ENCODE measurements around the gene SPNS2. TPM values are rescaled to one million over a fixed set of nuclear protein-coding genes. Genes with fewer than 3 reads are reported as not detected.

The SPNS2 gene
- polyA plus RNA-seq, 3 donors: 0.23 to 0.33 TPM; not detected in 1

GRCh38 chr17:4488989-4489595 lies 9.6 kb upstream of the SPNS2 start:
- Histone ChIP-seq H3K4me2 (replicated peaks; ENCODE audit: extremely low read depth, low read length, poor library complexity, severe bottlenecking) (no peak overlapping the region), H3K9ac (ENCODE audit: insufficient read depth, low read length, poor library complexity, severe bottlenecking) (no peak overlapping the region), H3K27ac (ENCODE audit: low read depth in 1 of 2, low read length in 2 of 2) (no peak overlapping the region), H3K4me3 (replicated peaks in 1 of 3; ENCODE audit: low read depth in 2 of 3, low read length in 3 of 3) (no peak overlapping the region), H3K9me3 (replicated peaks in 1 of 2; ENCODE audit: control insufficient read depth in 1 of 2, insufficient read depth in 1 of 2, low read length in 2 of 2) (no peaks in the 10 kb centered on the region), H3K36me3 (replicated peaks in 1 of 2; ENCODE audit: control insufficient read depth in 1 of 2, insufficient read depth in 2 of 2, low read length in 2 of 2) (no peaks in the 10 kb centered on the region), H3K4me1 (ENCODE audit: control insufficient read depth in 1 of 2, insufficient read depth in 2 of 2, low read length in 2 of 2) (peaks cover 46 to 60% of the 10 kb centered on the region in 2 donors), H4K20me1 (ENCODE audit: insufficient read depth, low read length) (no peaks in the 10 kb centered on the region), H3K79me2 (ENCODE audit: insufficient read depth, low read length) (no peaks in the 10 kb centered on the region), H3K27me3 (ENCODE audit: control insufficient read depth in 2 of 2, insufficient read depth in 2 of 2, low read length in 2 of 2) (no peaks in the 10 kb centered on the region), H2AFZ (ENCODE audit: insufficient read depth, low read depth, low read length, poor library complexity, severe bottlenecking) (no peak overlapping the region)
- peaks cover 2 to 7% of the 10 kb centered on the region in 2 donors for H3K36me3 Mint-ChIP-seq
- TF ChIP-seq CTCF (IDR thresholded peaks at IDR 0.05): no peak
- no peak for DNase-seq
- intact Hi-C loops (cut with micrococcal nuclease): no loop called here
- WGBS (ENCODE audit: insufficient coverage): 93% methylated on average over 15 of the region's 15 CpGs
- no peak overlapping the region for H3K27ac Mint-ChIP-seq
- H3K4me3 Mint-ChIP-seq: no peak overlapping the region
- peaks cover 65% of the 10 kb centered on the region for H3K4me1 Mint-ChIP-seq
- H3K9me3 Mint-ChIP-seq: no peaks in the 10 kb centered on the region
- peaks cover 0 to 6% (median 2%) of the 10 kb centered on the region in 3 donors for H3K27me3 Mint-ChIP-seq (ENCODE audit: low read depth in 3 of 3)

- intact Hi-C loops (cut with micrococcal nuclease): no loop called here
- Histone ChIP-seq H3K9ac (ENCODE audit: insufficient read depth, low read length, poor library complexity, severe bottlenecking) (no peak overlapping the region), H3K79me2 (ENCODE audit: insufficient read depth, low read length) (no peaks in the 10 kb centered on the region), H3K4me3 (replicated peaks in 1 of 3; ENCODE audit: low read depth in 2 of 3, low read length in 3 of 3) (no peak overlapping the region), H3K9me3 (replicated peaks in 1 of 2; ENCODE audit: control insufficient read depth in 1 of 2, insufficient read depth in 1 of 2, low read length in 2 of 2) (no peaks in the 10 kb centered on the region), H4K20me1 (ENCODE audit: insufficient read depth, low read length) (no peaks in the 10 kb centered on the region), H2AFZ (ENCODE audit: insufficient read depth, low read depth, low read length, poor library complexity, severe bottlenecking) (no peak overlapping the region), H3K36me3 (replicated peaks in 1 of 2; ENCODE audit: control insufficient read depth in 1 of 2, insufficient read depth in 2 of 2, low read length in 2 of 2) (no peaks in the 10 kb centered on the region), H3K4me2 (replicated peaks; ENCODE audit: extremely low read depth, low read length, poor library complexity, severe bottlenecking) (no peak overlapping the region), H3K27ac (ENCODE audit: low read depth in 1 of 2, low read length in 2 of 2) (no peak overlapping the region), H3K27me3 (ENCODE audit: control insufficient read depth in 2 of 2, insufficient read depth in 2 of 2, low read length in 2 of 2) (no peaks in the 10 kb centered on the region), H3K4me1 (ENCODE audit: control insufficient read depth in 1 of 2, insufficient read depth in 2 of 2, low read length in 2 of 2) (peaks cover 46 to 60% of the 10 kb centered on the region in 2 donors)
- no peak for TF ChIP-seq CTCF (IDR thresholded peaks at IDR 0.05)
- H3K4me1 Mint-ChIP-seq: peaks cover 60% of the 10 kb centered on the region
- DNase-seq: no peak
- no peaks in the 10 kb centered on the region for H3K9me3 Mint-ChIP-seq
- H3K4me3 Mint-ChIP-seq: peak overlapping the region in 1 of 2 donors; percentile 10
- peaks cover 2 to 5% of the 10 kb centered on the region in 2 donors for H3K36me3 Mint-ChIP-seq
- 83% methylated on average over 7 of the region's 9 CpGs for WGBS (ENCODE audit: insufficient coverage)
- peak overlapping the region in 1 of 7 donors; percentile 11 for H3K27ac Mint-ChIP-seq
- H3K27me3 Mint-ChIP-seq (ENCODE audit: low read depth in 3 of 3): peaks cover 0 to 6% (median 2%) of the 10 kb centered on the region in 3 donors
Measured at GRCh38 chr17:4490109-4490591, 8.5 kb upstream of the SPNS2 start.
